ENCODE measurements around the gene NFIB. TPM values are rescaled to one million over a fixed set of nuclear protein-coding genes. Genes with fewer than 3 reads are reported as not detected.

NFIB gene
- total RNA-seq: 72.2 and 105 TPM in 2 replicates

GRCh38 chr9:14313951-14314423 lies at the start of gene NFIB:
Gene NFIB (minus strand): TSS chr9:14314141. CDS start chr9:14313511, 630 bp downstream.

